Mesothelial cell of epicardium (in vitro differentiated cells): ENCODE measurements around the gene SLC9A9. TPM values are rescaled to one million over a fixed set of nuclear protein-coding genes. Genes with fewer than 3 reads are reported as not detected.

Source experiments
- DNase-seq, 2 experiments: peaks; one replicate each; pipeline ENCODE4 v3.0.0; 2021; ENCODE audit warnings: low spot score in 2 of 2; ENCODE audit not compliant: unreplicated experiment in 2 of 2
- H3K27ac Mint-ChIP-seq: 2 replicates; pipeline ENCODE4 v1.8.0; 2021; ENCODE audit warnings: mixed read lengths
- H3K27me3 Mint-ChIP-seq: 2 replicates; pipeline ENCODE4 v1.8.0; 2021; ENCODE audit warnings: low read depth, mixed read lengths
- H3K36me3 Mint-ChIP-seq: 2 replicates; pipeline ENCODE4 v1.8.0; 2021; ENCODE audit warnings: mixed read lengths
- H3K4me1 Mint-ChIP-seq: 2 replicates; pipeline ENCODE4 v1.8.0; 2021; ENCODE audit warnings: mixed read lengths
- H3K4me3 Mint-ChIP-seq: 2 replicates; pipeline ENCODE4 v1.8.0; 2021; ENCODE audit warnings: mild to moderate bottlenecking, moderate library complexity, mixed read lengths
- H3K9me3 Mint-ChIP-seq: 2 replicates; pipeline ENCODE4 v1.8.0; 2021; ENCODE audit warnings: mixed read lengths
- total RNA-seq: library from RNA; stranded (reverse); gene quantifications from 3 replicates; pipeline ENCODE4 v1.2.1, GENCODE V29; 2021
- TF ChIP-seq, protein P1 (sequence below): fragments of 200-600 bp; sonication (generic); IDR thresholded peaks from one replicate; pipeline ENCODE4 v1.5.0; 2021; ENCODE audit warnings: antibody characterized with exemption; ENCODE audit not compliant: unreplicated experiment

SLC9A9 gene
- total RNA-seq, 1 donor from 2014 or later: 2.7 TPM

DNA sequence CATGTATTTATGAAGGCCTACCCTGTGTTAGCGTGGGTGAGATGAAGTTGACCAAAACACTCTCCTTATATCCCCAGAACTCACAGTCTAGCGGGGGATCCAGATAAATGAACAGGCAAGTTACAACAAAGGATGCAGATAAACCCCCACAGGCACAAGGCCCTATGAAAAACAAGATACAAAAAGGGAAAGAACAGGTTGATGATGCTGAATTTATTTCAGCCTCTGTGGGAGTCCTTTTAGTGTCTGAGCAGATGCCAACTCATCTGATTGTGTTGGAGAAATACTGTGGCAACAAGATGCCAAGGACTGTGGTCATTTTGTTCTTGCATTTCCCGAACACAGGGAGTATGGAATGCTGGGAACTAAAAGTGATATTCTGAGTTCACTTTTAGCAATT lies 428.7 kb downstream of the SLC9A9 start:
- no peaks in the 10 kb centered on the region for H3K4me1 Mint-ChIP-seq
- peaks cover 15% of the 10 kb centered on the region for H3K27me3 Mint-ChIP-seq
- no peak overlapping the region for H3K4me3 Mint-ChIP-seq
- TF ChIP-seq, protein P1, sequence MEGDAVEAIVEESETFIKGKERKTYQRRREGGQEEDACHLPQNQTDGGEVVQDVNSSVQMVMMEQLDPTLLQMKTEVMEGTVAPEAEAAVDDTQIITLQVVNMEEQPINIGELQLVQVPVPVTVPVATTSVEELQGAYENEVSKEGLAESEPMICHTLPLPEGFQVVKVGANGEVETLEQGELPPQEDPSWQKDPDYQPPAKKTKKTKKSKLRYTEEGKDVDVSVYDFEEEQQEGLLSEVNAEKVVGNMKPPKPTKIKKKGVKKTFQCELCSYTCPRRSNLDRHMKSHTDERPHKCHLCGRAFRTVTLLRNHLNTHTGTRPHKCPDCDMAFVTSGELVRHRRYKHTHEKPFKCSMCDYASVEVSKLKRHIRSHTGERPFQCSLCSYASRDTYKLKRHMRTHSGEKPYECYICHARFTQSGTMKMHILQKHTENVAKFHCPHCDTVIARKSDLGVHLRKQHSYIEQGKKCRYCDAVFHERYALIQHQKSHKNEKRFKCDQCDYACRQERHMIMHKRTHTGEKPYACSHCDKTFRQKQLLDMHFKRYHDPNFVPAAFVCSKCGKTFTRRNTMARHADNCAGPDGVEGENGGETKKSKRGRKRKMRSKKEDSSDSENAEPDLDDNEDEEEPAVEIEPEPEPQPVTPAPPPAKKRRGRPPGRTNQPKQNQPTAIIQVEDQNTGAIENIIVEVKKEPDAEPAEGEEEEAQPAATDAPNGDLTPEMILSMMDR: no peak
- DNase-seq: no peak
- no peaks in the 10 kb centered on the region for H3K36me3 Mint-ChIP-seq
- no peak overlapping the region for H3K27ac Mint-ChIP-seq
- H3K9me3 Mint-ChIP-seq: peaks cover 15% of the 10 kb centered on the region

DNA sequence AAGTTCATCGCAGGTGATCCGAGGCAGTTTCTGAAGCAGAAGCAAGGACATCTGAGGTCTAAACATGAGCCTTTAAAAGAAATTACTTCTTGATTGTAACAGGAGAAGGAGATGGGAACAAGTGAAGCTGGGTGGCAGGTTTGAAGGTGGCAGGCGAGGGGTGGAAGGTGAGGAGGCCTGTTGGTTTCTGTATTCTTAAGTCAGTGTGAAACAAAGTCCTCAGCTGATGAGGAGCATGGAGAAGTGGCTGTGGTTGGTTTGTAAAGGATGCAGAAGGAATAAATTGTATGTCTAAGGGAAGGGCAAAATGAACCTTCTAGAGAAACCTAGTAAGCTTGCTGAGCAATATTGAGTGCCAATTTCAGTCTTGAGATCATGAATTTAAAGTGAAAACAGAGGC lies 429.9 kb downstream of the SLC9A9 start:
- Mint-ChIP-seq H3K4me1 (no peaks in the 10 kb centered on the region), H3K36me3 (no peaks in the 10 kb centered on the region), H3K9me3 (peaks cover 15% of the 10 kb centered on the region), H3K4me3 (no peak overlapping the region), H3K27me3 (peaks cover 15% of the 10 kb centered on the region), H3K27ac (no peak overlapping the region)
- TF ChIP-seq, protein P1: no peak
- DNase-seq: no peak

DNA sequence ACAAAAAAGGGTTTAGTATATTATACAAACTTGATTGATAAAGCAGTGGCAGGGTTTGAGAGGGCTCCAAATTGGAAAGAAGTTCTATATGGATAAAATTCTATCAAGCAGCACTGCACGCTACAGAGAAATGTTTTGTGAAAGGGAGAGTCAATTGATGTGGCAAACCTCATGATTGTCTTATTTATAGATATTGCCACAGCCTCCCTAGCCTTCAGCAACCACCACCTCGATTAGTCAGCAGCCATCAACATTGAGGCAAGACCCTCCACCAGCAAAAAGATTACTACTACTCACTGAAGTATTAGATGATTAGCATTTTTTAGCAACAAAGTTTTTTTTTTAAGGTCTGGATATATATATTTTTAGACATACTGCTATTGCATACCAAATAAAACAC lies 432.0 kb downstream of the SLC9A9 start:
- Mint-ChIP-seq H3K27me3 (peaks cover 13% of the 10 kb centered on the region), H3K4me3 (no peak overlapping the region), H3K4me1 (no peaks in the 10 kb centered on the region), H3K27ac (no peak overlapping the region), H3K9me3 (peaks cover 6% of the 10 kb centered on the region), H3K36me3 (no peaks in the 10 kb centered on the region)
- TF ChIP-seq, protein P1: no peak
- no peak for DNase-seq

DNA sequence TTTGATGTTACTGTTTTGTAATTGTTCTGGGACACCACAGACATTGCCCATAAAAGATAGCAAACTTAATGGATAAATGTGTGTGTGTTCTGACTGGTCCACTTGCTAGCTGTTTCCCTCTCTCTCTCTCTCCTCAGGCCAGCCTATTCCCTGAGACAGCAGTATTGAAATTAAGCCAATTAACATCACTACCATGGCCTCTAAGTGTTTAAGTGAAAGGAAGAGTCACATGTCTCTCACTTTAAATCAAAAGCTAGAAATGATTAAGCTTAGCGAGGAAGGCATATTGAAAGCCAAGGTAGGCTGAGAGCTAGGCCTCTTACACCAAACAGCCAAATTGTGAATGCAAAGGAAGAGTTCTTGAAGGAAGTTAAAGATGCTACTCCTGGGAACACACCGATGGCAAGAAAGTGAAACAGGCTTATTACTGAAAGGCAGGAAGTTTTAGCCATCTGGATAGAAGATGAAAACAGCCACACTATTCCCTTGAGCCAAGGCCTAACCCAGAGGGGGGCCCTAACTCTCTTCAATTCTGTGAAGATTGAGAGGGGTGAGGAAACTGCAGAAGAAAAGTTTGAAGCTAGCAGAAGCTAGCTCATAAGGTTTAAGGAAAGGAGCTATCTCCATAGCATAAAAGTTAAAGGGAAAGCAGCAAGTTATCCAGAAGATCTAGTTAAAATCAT lies 433.6 kb downstream of the SLC9A9 start:
- DNase-seq: no peak
- Mint-ChIP-seq H3K4me3 (no peak overlapping the region), H3K9me3 (peaks cover 6% of the 10 kb centered on the region), H3K36me3 (no peaks in the 10 kb centered on the region), H3K4me1 (no peaks in the 10 kb centered on the region), H3K27me3 (peaks cover 16% of the 10 kb centered on the region), H3K27ac (no peak overlapping the region)
- TF ChIP-seq, protein P1: no peak

DNA sequence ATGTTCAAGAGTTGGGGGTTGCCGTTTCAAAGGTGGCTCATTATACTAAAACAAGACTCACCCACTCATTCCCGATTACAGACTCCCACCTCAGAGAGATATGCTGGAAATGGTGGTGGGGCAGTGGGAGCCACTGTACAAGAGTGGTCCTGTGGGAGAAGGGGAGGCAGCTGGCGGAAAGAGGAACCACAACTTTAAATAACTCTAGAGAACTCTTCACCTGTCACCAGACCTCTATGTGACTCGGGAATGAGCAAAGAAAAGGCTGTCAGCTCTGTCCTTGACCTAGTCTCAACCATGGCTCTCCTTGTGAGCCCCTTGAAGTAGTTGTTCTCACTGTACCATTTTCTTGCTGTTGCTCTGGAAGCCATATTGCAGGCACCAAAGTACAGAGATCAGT lies 434.9 kb downstream of the SLC9A9 start:
- H3K4me3 Mint-ChIP-seq: no peak overlapping the region
- peaks cover 12% of the 10 kb centered on the region for H3K27me3 Mint-ChIP-seq
- H3K27ac Mint-ChIP-seq: no peak overlapping the region
- H3K9me3 Mint-ChIP-seq: peaks cover 6% of the 10 kb centered on the region
- DNase-seq: no peak
- H3K36me3 Mint-ChIP-seq: no peaks in the 10 kb centered on the region
- no peaks in the 10 kb centered on the region for H3K4me1 Mint-ChIP-seq
- TF ChIP-seq, protein P1: no peak
